Measurements from ENCODE around the gene ITIH6. TPM values are rescaled to one million over a fixed set of nuclear protein-coding genes. Genes with fewer than 3 reads are reported as not detected.

Gene ITIH6
- total RNA-seq, 1 experiment from 2014 or later = not detected

DNA sequence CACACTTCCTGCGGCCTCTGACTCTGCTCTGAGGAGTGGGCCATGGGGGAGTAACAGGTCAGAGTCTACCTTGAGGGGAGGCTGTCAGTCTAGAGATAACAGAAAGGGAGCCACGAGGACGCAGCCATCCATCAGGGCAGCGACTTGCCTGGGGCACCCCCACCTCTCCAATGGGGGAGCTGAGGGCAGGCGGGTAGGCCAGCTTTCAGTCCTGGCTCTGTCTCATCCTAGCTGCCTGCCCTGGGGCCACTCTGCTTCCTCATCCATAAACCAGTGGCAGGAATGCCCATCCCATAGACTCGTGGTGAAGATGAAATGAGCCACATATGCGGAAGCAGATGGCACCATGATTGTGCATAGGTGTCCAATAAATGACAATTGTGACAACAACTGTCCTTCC lies 22.7 kb upstream of the ITIH6 start:
- H4K20me1 ChIP-seq (ENCODE audit: low read length) = no peaks in the 10 kb centered on the region
- DNase-seq (no peak), ATAC-seq (no peak)
- no peaks in the 10 kb centered on the region for H3K9me3 ChIP-seq (ENCODE audit: low read length)
- H3K27me3 ChIP-seq (ENCODE audit: low read length) = no peaks in the 10 kb centered on the region
- H3K4me2 ChIP-seq (ENCODE audit: low read length) = no peak overlapping the region
- no peak overlapping the region for H2AFZ ChIP-seq (ENCODE audit: low read length)
- no peak overlapping the region for H3K27ac ChIP-seq (ENCODE audit: low read length)
- no peak overlapping the region for H3K4me3 ChIP-seq (ENCODE audit: low read length)
- no peaks in the 10 kb centered on the region for H3F3A ChIP-seq (ENCODE audit: low read length, unreplicated experiment)
- POLR2A ChIA-PET (ENCODE audit: unreplicated experiment) = no interaction called here
- TF ChIP-seq EZH2 (IDR thresholded peaks at IDR 0.05; ENCODE audit: low read length, unreplicated experiment) (no peak), EZH2phosphoT487 (IDR thresholded peaks at IDR 0.05; ENCODE audit: borderline replicate concordance, low read length) (no peak)
- TF ChIP-seq, protein P1, sequence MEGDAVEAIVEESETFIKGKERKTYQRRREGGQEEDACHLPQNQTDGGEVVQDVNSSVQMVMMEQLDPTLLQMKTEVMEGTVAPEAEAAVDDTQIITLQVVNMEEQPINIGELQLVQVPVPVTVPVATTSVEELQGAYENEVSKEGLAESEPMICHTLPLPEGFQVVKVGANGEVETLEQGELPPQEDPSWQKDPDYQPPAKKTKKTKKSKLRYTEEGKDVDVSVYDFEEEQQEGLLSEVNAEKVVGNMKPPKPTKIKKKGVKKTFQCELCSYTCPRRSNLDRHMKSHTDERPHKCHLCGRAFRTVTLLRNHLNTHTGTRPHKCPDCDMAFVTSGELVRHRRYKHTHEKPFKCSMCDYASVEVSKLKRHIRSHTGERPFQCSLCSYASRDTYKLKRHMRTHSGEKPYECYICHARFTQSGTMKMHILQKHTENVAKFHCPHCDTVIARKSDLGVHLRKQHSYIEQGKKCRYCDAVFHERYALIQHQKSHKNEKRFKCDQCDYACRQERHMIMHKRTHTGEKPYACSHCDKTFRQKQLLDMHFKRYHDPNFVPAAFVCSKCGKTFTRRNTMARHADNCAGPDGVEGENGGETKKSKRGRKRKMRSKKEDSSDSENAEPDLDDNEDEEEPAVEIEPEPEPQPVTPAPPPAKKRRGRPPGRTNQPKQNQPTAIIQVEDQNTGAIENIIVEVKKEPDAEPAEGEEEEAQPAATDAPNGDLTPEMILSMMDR (conservative IDR thresholded peaks at IDR 0.05; ENCODE audit: low read depth, low read length) = no peak
- no peak overlapping the region for H3K9ac ChIP-seq (ENCODE audit: low read length)
- CTCF ChIA-PET = no interaction called here
- BruUV-seq (replicated peaks) = no TSS peak
- peaks cover 9% of the 10 kb centered on the region for H3K4me1 ChIP-seq (ENCODE audit: insufficient read depth, low read length)
- H3K36me3 ChIP-seq (ENCODE audit: low read depth, low read length) = no peaks in the 10 kb centered on the region
- H3K9me2 ChIP-seq (replicated peaks; ENCODE audit: low read length) = no peaks in the 10 kb centered on the region
- no peaks in the 10 kb centered on the region for H3K79me2 ChIP-seq (ENCODE audit: low read length)
- intact Hi-C loops (cut with micrococcal nuclease) = no loop called here

DNA sequence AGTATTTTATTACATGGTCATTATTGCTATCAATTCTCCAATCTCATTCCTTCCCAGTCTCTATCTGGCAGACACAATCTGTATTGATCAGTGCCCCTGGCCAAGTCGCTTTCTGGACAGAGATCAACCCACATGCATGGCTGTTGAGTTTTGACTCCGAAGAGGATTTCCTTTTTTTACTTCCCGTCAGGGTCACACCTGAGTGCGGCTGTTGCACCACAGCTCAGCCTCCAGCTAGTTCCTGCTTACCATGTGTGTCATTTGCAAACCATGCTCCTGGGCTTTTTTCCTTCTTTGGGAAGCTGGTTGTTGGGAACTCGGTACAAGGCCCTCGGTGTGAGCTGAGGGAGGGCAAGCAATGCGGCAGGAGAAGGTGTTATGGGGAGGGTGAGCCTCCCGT lies 21.1 kb upstream of the ITIH6 start:
- Histone ChIP-seq H3K9me3 (ENCODE audit: low read length) (no peaks in the 10 kb centered on the region), H3F3A (ENCODE audit: low read length, unreplicated experiment) (no peaks in the 10 kb centered on the region), H3K27me3 (ENCODE audit: low read length) (no peaks in the 10 kb centered on the region), H3K9ac (ENCODE audit: low read length) (no peak overlapping the region), H3K4me3 (ENCODE audit: low read length) (no peak overlapping the region), H3K4me2 (ENCODE audit: low read length) (no peak overlapping the region), H2AFZ (ENCODE audit: low read length) (no peak overlapping the region), H3K4me1 (ENCODE audit: insufficient read depth, low read length) (peaks cover 2% of the 10 kb centered on the region), H3K79me2 (ENCODE audit: low read length) (no peaks in the 10 kb centered on the region), H3K9me2 (replicated peaks; ENCODE audit: low read length) (no peaks in the 10 kb centered on the region), H4K20me1 (ENCODE audit: low read length) (no peaks in the 10 kb centered on the region), H3K36me3 (ENCODE audit: low read depth, low read length) (peaks cover 8% of the 10 kb centered on the region; the same call in 1 of the 2 replicates), H3K27ac (ENCODE audit: low read length) (no peak overlapping the region)
- intact Hi-C loops (cut with micrococcal nuclease) = no loop called here
- ATAC-seq (no peak), DNase-seq (no peak)
- ChIA-PET CTCF (no interaction called here), POLR2A (ENCODE audit: unreplicated experiment) (no interaction called here)
- no TSS peak for BruUV-seq (replicated peaks)
- TF ChIP-seq EZH2phosphoT487 (IDR thresholded peaks at IDR 0.05; ENCODE audit: borderline replicate concordance, low read length) = no peak
- TF ChIP-seq, protein P1 (conservative IDR thresholded peaks at IDR 0.05; ENCODE audit: low read depth, low read length) = no peak
- TF ChIP-seq EZH2 (IDR thresholded peaks at IDR 0.05; ENCODE audit: low read length, unreplicated experiment) = no peak

DNA sequence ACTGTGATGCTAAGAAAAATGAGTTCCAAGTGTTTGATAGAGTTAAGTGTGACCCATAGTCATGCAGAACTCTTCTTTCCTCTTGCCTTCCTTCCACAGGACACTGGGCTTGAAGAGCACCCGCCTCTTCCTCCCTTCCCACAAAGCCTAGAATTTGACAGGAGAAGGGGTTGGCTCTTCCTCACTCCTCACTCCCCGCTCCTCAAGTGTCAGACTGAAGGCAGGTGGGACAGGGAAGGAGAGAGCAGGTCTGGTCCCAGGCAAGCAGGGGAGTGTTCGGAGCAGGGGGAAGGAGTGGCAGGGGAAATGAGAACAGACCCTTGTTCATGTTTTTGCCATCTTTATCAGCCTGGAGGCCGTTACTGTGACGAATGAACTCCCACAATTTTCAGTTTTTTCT lies 20.2 kb upstream of the ITIH6 start:
- TF ChIP-seq EZH2phosphoT487 (IDR thresholded peaks at IDR 0.05; ENCODE audit: borderline replicate concordance, low read length) = no peak
- no peak for TF ChIP-seq EZH2 (IDR thresholded peaks at IDR 0.05; ENCODE audit: low read length, unreplicated experiment)
- TF ChIP-seq, protein P1 (conservative IDR thresholded peaks at IDR 0.05; ENCODE audit: low read depth, low read length) = no peak
- Histone ChIP-seq H3K9me3 (ENCODE audit: low read length) (no peaks in the 10 kb centered on the region), H3K36me3 (ENCODE audit: low read depth, low read length) (peaks cover 18% of the 10 kb centered on the region; the same call in 1 of the 2 replicates), H3K79me2 (ENCODE audit: low read length) (no peaks in the 10 kb centered on the region), H3K4me1 (ENCODE audit: insufficient read depth, low read length) (no peaks in the 10 kb centered on the region), H4K20me1 (ENCODE audit: low read length) (no peaks in the 10 kb centered on the region), H3K27me3 (ENCODE audit: low read length) (no peaks in the 10 kb centered on the region), H3K4me2 (ENCODE audit: low read length) (no peak overlapping the region), H3F3A (ENCODE audit: low read length, unreplicated experiment) (no peaks in the 10 kb centered on the region), H3K27ac (ENCODE audit: low read length) (no peak overlapping the region), H3K9me2 (replicated peaks; ENCODE audit: low read length) (no peaks in the 10 kb centered on the region), H3K9ac (ENCODE audit: low read length) (no peak overlapping the region), H3K4me3 (ENCODE audit: low read length) (no peak overlapping the region), H2AFZ (ENCODE audit: low read length) (no peak overlapping the region)
- CTCF ChIA-PET = no interaction called here
- POLR2A ChIA-PET (ENCODE audit: unreplicated experiment) = no interaction called here
- ATAC-seq (no peak), DNase-seq (no peak)
- intact Hi-C loops (cut with micrococcal nuclease) = no loop called here
- BruUV-seq (replicated peaks) = no TSS peak
